ENCODE results near the gene TGFB2. TPM values are rescaled to one million over a fixed set of nuclear protein-coding genes. Genes with fewer than 3 reads are reported as not detected.

Gene TGFB2
- polyA plus RNA-seq, 1 experiment = 14.8 TPM

GRCh38 chr1:218395916-218396315, 50.8 kb downstream of the TGFB2 start:
- no peaks in the 10 kb centered on the region; the same call in 1 of the 2 replicates for H3K9me3 ChIP-seq (ENCODE audit: control insufficient read depth, insufficient read depth, low read length)
- H3K4me3 ChIP-seq (ENCODE audit: low read depth, low read length) = no peak overlapping the region
- no peaks in the 10 kb centered on the region for H3K27me3 ChIP-seq (ENCODE audit: control insufficient read depth, insufficient read depth, low read length)
- no peak for DNase-seq (ENCODE audit: low read depth, low spot score)
- ChIA-PET POLR2A (no interaction called here), CTCF (no interaction called here)
- H3K27ac ChIP-seq (ENCODE audit: low read depth, low read length) = no peak overlapping the region
- TF ChIP-seq CTCF (IDR thresholded peaks at IDR 0.05; ENCODE audit: low read depth, low read length) = no peak

- no peak for DNase-seq (ENCODE audit: low read depth, low spot score)
- CTCF ChIA-PET = no interaction called here
Observed at GRCh38 chr1:218397752-218398339, 52.7 kb downstream of the TGFB2 start.

GRCh38 chr1:218400624-218401023, 55.5 kb downstream of the TGFB2 start:
- peaks cover 8% of the 10 kb centered on the region for H3K9me3 ChIP-seq (ENCODE audit: control insufficient read depth, insufficient read depth, low read length)

More at GRCh38 chr1:218397752-218398339, 52.7 kb downstream of the TGFB2 start:
- no peak overlapping the region for H3K27ac ChIP-seq (ENCODE audit: low read depth, low read length)
- POLR2A ChIA-PET = interaction anchor here (0.6 kb wide), 1 partner anchor 52 kb away, joined by 9 read pairs; no protein-coding TSS in a partner anchor
- peaks cover 7% of the 10 kb centered on the region for H3K9me3 ChIP-seq (ENCODE audit: control insufficient read depth, insufficient read depth, low read length)
- no peaks in the 10 kb centered on the region for H3K27me3 ChIP-seq (ENCODE audit: control insufficient read depth, insufficient read depth, low read length)
- no peak for TF ChIP-seq CTCF (IDR thresholded peaks at IDR 0.05; ENCODE audit: low read depth, low read length)
- no peak overlapping the region for H3K4me3 ChIP-seq (ENCODE audit: low read depth, low read length)

GRCh38 chr1:218401441-218401997, 56.4 kb downstream of the TGFB2 start:
- H3K27ac ChIP-seq (ENCODE audit: low read depth, low read length) = no peak overlapping the region
- POLR2A ChIA-PET = no interaction called here
- no peak for DNase-seq (ENCODE audit: low read depth, low spot score)
- no peaks in the 10 kb centered on the region for H3K27me3 ChIP-seq (ENCODE audit: control insufficient read depth, insufficient read depth, low read length)
- H3K4me3 ChIP-seq (ENCODE audit: low read depth, low read length) = no peak overlapping the region
- CTCF ChIA-PET = interaction anchor here (1.2 to 1.6 kb wide), 2 partner anchors 16 to 665 kb away, joined by 3 read pairs; no protein-coding TSS in a partner anchor
- no peak for TF ChIP-seq CTCF (IDR thresholded peaks at IDR 0.05; ENCODE audit: low read depth, low read length)
- H3K9me3 ChIP-seq (ENCODE audit: control insufficient read depth, insufficient read depth, low read length) = peaks cover 8% of the 10 kb centered on the region

More at GRCh38 chr1:218400624-218401023, 55.5 kb downstream of the TGFB2 start:
- POLR2A ChIA-PET = no interaction called here
- Histone ChIP-seq H3K27ac (ENCODE audit: low read depth, low read length) (no peak overlapping the region), H3K4me3 (ENCODE audit: low read depth, low read length) (no peak overlapping the region), H3K27me3 (ENCODE audit: control insufficient read depth, insufficient read depth, low read length) (no peaks in the 10 kb centered on the region)
- TF ChIP-seq CTCF (IDR thresholded peaks at IDR 0.05; ENCODE audit: low read depth, low read length) = no peak
- no peak for DNase-seq (ENCODE audit: low read depth, low spot score)
- CTCF ChIA-PET = no interaction called here

- Histone ChIP-seq H3K27ac (ENCODE audit: low read depth, low read length) (no peak overlapping the region), H3K27me3 (ENCODE audit: control insufficient read depth, insufficient read depth, low read length) (no peaks in the 10 kb centered on the region), H3K9me3 (ENCODE audit: control insufficient read depth, insufficient read depth, low read length) (peaks cover 8% of the 10 kb centered on the region), H3K4me3 (ENCODE audit: low read depth, low read length) (no peak overlapping the region)
- peak; percentile 70 for DNase-seq (ENCODE audit: low read depth, low spot score)
- POLR2A ChIA-PET = no interaction called here
- CTCF ChIA-PET = interaction anchor here (1.2 to 1.6 kb wide), 2 partner anchors 16 to 665 kb away, joined by 3 read pairs; no protein-coding TSS in a partner anchor
- no peak for TF ChIP-seq CTCF (IDR thresholded peaks at IDR 0.05; ENCODE audit: low read depth, low read length)
Observed at GRCh38 chr1:218401998-218402785, 57.1 kb downstream of the TGFB2 start.

Measured in AG04450 (cell line).